Mesothelial cell of epicardium (in vitro differentiated cells): ENCODE results near the gene ZNF787. TPM values are rescaled to one million over a fixed set of nuclear protein-coding genes. Genes with fewer than 3 reads are reported as not detected.

Source experiments
- DNase-seq, 2 experiments: peaks; one replicate each; pipeline ENCODE4 v3.0.0; 2021; ENCODE audit warnings: low spot score in 2 of 2; ENCODE audit not compliant: unreplicated experiment in 2 of 2
- H3K27ac Mint-ChIP-seq: 2 replicates; pipeline ENCODE4 v1.8.0; 2021; ENCODE audit warnings: mixed read lengths
- H3K27me3 Mint-ChIP-seq: 2 replicates; pipeline ENCODE4 v1.8.0; 2021; ENCODE audit warnings: low read depth, mixed read lengths
- H3K36me3 Mint-ChIP-seq: 2 replicates; pipeline ENCODE4 v1.8.0; 2021; ENCODE audit warnings: mixed read lengths
- H3K4me1 Mint-ChIP-seq: 2 replicates; pipeline ENCODE4 v1.8.0; 2021; ENCODE audit warnings: mixed read lengths
- H3K4me3 Mint-ChIP-seq: 2 replicates; pipeline ENCODE4 v1.8.0; 2021; ENCODE audit warnings: mild to moderate bottlenecking, moderate library complexity, mixed read lengths
- H3K9me3 Mint-ChIP-seq: 2 replicates; pipeline ENCODE4 v1.8.0; 2021; ENCODE audit warnings: mixed read lengths
- CTCF ChIP-seq: fragments of 200-600 bp; sonication (generic); IDR thresholded peaks from one replicate; pipeline ENCODE4 v1.5.0; 2021; ENCODE audit warnings: antibody characterized with exemption; ENCODE audit not compliant: unreplicated experiment
- total RNA-seq: library from RNA; stranded (reverse); gene quantifications from 3 replicates; pipeline ENCODE4 v1.2.1, GENCODE V29; 2021

Gene ZNF787
- total RNA-seq, 1 donor from 2014 or later, result 35.5 TPM

GRCh38 chr19:56138069-56138468 is 17.0 kb upstream of the ZNF787 start:
- H3K4me3 Mint-ChIP-seq, result no peak overlapping the region
- no peaks in the 10 kb centered on the region for H3K27me3 Mint-ChIP-seq
- no peak for TF ChIP-seq CTCF

GRCh38 chr19:56137405-56137804 is 16.3 kb upstream of the ZNF787 start:
- DNase-seq, result no peak
- H3K27ac Mint-ChIP-seq, result no peak overlapping the region
- peaks cover 33% of the 10 kb centered on the region for H3K4me1 Mint-ChIP-seq
- no peak overlapping the region for H3K4me3 Mint-ChIP-seq
- TF ChIP-seq CTCF, result no peak
- H3K9me3 Mint-ChIP-seq, result no peaks in the 10 kb centered on the region
- no peaks in the 10 kb centered on the region for H3K27me3 Mint-ChIP-seq
- no peaks in the 10 kb centered on the region for H3K36me3 Mint-ChIP-seq

More at GRCh38 chr19:56138069-56138468, 17.0 kb upstream of the ZNF787 start:
- Mint-ChIP-seq H3K4me1 (peaks cover 37% of the 10 kb centered on the region), H3K9me3 (no peaks in the 10 kb centered on the region), H3K36me3 (no peaks in the 10 kb centered on the region), H3K27ac (no peak overlapping the region)
- DNase-seq, result no peak

- DNase-seq, result no peak
- peaks cover 34% of the 10 kb centered on the region for H3K4me1 Mint-ChIP-seq
- TF ChIP-seq CTCF, result no peak
- no peak overlapping the region for H3K4me3 Mint-ChIP-seq
- no peaks in the 10 kb centered on the region for H3K9me3 Mint-ChIP-seq
- H3K36me3 Mint-ChIP-seq, result no peaks in the 10 kb centered on the region
- no peaks in the 10 kb centered on the region for H3K27me3 Mint-ChIP-seq
- H3K27ac Mint-ChIP-seq, result peak overlapping the region; percentile 75
Measured at GRCh38 chr19:56136362-56136761, 15.3 kb upstream of the ZNF787 start.

- Mint-ChIP-seq H3K4me1 (peaks cover 23% of the 10 kb centered on the region), H3K4me3 (no peak overlapping the region), H3K36me3 (no peaks in the 10 kb centered on the region), H3K9me3 (no peaks in the 10 kb centered on the region), H3K27ac (peak overlapping the region; percentile 80), H3K27me3 (no peaks in the 10 kb centered on the region)
- no peak for DNase-seq
- no peak for TF ChIP-seq CTCF
Measured at GRCh38 chr19:56134654-56134921, 13.5 kb upstream of the ZNF787 start.

GRCh38 chr19:56133858-56134653 is 13.0 kb upstream of the ZNF787 start:
- Mint-ChIP-seq H3K4me1 (peaks cover 22% of the 10 kb centered on the region), H3K9me3 (no peaks in the 10 kb centered on the region), H3K36me3 (no peaks in the 10 kb centered on the region), H3K27me3 (no peaks in the 10 kb centered on the region), H3K27ac (peak overlapping the region; percentile 80), H3K4me3 (peak overlapping the region; percentile 18)
- TF ChIP-seq CTCF, result no peak
- DNase-seq, result no peak

- Mint-ChIP-seq H3K36me3 (no peaks in the 10 kb centered on the region), H3K27ac (peak overlapping the region; percentile 97), H3K27me3 (no peaks in the 10 kb centered on the region), H3K4me3 (peak overlapping the region; percentile 44), H3K9me3 (no peaks in the 10 kb centered on the region), H3K4me1 (peaks cover 22% of the 10 kb centered on the region)
- no peak for DNase-seq
- no peak for TF ChIP-seq CTCF
Measured at GRCh38 chr19:56132316-56132822, 11.3 kb upstream of the ZNF787 start.
